Coronary artery (tissue), 2 donors: ENCODE results near the gene REXO5.
A peak's percentile ranks its signal among the peaks of the same experiment; 100 is the strongest.
"Not testable (repeated sequence)": the region's sequence is repeated elsewhere in the genome, so short reads cannot be mapped to it uniquely, and the experiment has no call there.

ENCODE experiments used
- DNase-seq: peaks from one replicate; pipeline ENCODE4 v3.0.0-alpha.2; 2017; ENCODE audit warnings: low spot score
- H3K27ac ChIP-seq, 2 donors: fragments of 200-600 bp; sonication (generic); one replicate each; pipeline ENCODE4 v1.5.1; 2016 to 2019
- H3K4me3 ChIP-seq: fragments of 200-600 bp; sonication (generic); 2 replicates; pipeline ENCODE4 v1.5.1; 2016; ENCODE audit warnings: mild to moderate bottlenecking, moderate library complexity
- CTCF ChIP-seq: fragments of 200-600 bp; sonication (generic); IDR thresholded peaks from one replicate; pipeline ENCODE4 v1.5.1; 2019; ENCODE audit warnings: antibody characterized with exemption

The REXO5 gene

GRCh38 chr16:20803192-20803560, 3.2 kb upstream of the REXO5 start:
- Histone ChIP-seq H3K27ac (no peak overlapping the region), H3K4me3 (no peak overlapping the region)
- DNase-seq, result no peak
- TF ChIP-seq CTCF, result no peak

- no peak for TF ChIP-seq CTCF
- DNase-seq, result no peak
These were observed 2.6 kb upstream of the REXO5 start for GRCh38 chr16:20803561-20804214.

GRCh38 chr16:20805684-20806167, 601 bp upstream of the REXO5 start:
- Histone ChIP-seq H3K27ac (peak overlapping the region; percentile 88 to 93), H3K4me3 (peak overlapping the region; percentile 80)
- not testable (repeated sequence) for DNase-seq

More at GRCh38 chr16:20803561-20804214, 2.6 kb upstream of the REXO5 start:
- H3K4me3 ChIP-seq, result no peak overlapping the region
- no peak overlapping the region for H3K27ac ChIP-seq

GRCh38 chr16:20807862-20808261, 1.5 kb downstream of the REXO5 start:
- no peak for DNase-seq
- no peak for TF ChIP-seq CTCF
- no peak overlapping the region for H3K27ac ChIP-seq
- no peak overlapping the region for H3K4me3 ChIP-seq

GRCh38 chr16:20811889-20812439, 5.6 kb downstream of the REXO5 start:
- H3K27ac ChIP-seq, result no peak overlapping the region
- no peak for TF ChIP-seq CTCF
- DNase-seq, result no peak
- no peak overlapping the region for H3K4me3 ChIP-seq

GRCh38 chr16:20812510-20812909, 6.2 kb downstream of the REXO5 start:
- no peak overlapping the region for H3K27ac ChIP-seq
- no peak for DNase-seq
- TF ChIP-seq CTCF, result no peak
- no peak overlapping the region for H3K4me3 ChIP-seq

GRCh38 chr16:20814784-20815183, 8.5 kb downstream of the REXO5 start:
- no peak for TF ChIP-seq CTCF
- Histone ChIP-seq H3K4me3 (no peak overlapping the region), H3K27ac (no peak overlapping the region)
- no peak for DNase-seq
